Right atrium auricular region (tissue), 2 donors: ENCODE results near the gene MAPT. TPM values are rescaled to one million over a fixed set of nuclear protein-coding genes. Genes with fewer than 3 reads are reported as not detected.

Experiments
- DNase-seq: peaks from one replicate; pipeline ENCODE4 v3.0.0-alpha.2; 2019; ENCODE audit warnings: low spot score
- H3K27ac ChIP-seq, 2 donors: fragments of 200-600 bp; sonication (generic); 1 replicate in 1 of 2; 2 replicates in 1 of 2; pipeline ENCODE4 v1.5.1; 2016 to 2019
- H3K27me3 ChIP-seq, 2 donors: fragments of 200-600 bp; sonication (generic); one replicate each; pipeline versions ENCODE4 v1.5.1 to v1.6.0; 2017 to 2019
- H3K36me3 ChIP-seq: fragments of 200-600 bp; sonication (generic); one replicate; pipeline ENCODE4 v1.5.1; 2016
- H3K4me1 ChIP-seq, 2 donors: fragments of 200-600 bp; sonication (generic); one replicate each; pipeline versions ENCODE4 v1.5.1 to v1.6.0; 2017 to 2019
- H3K4me3 ChIP-seq, 2 donors: fragments of 200-600 bp; sonication (generic); 1 replicate in 1 of 2; 2 replicates in 1 of 2; pipeline ENCODE4 v1.5.1; 2017 to 2019; ENCODE audit warnings: mild to moderate bottlenecking in 1 of 2, moderate library complexity in 1 of 2
- H3K9me3 ChIP-seq, 2 donors: fragments of 200-600 bp; sonication (generic); one replicate each; pipeline ENCODE4 v1.5.1; 2019
- CTCF ChIP-seq, 2 donors: fragments of 200-600 bp; sonication (generic); IDR thresholded peaks; one replicate each; pipeline ENCODE4 v1.5.1; 2019; ENCODE audit warnings: antibody characterized with exemption in 2 of 2
- total RNA-seq, 2 donors: library from RNA; depleted of rRNA; stranded (reverse); fragments of >200 nt; gene quantifications; one replicate each; pipeline ENCODE4 v1.1.0, GENCODE V29; 2016

The MAPT gene
- total RNA-seq, 2 donors from 2014 or later = 7.8 to 23.0 TPM

- no peak for TF ChIP-seq CTCF (IDR thresholded peaks at IDR 0.05)
- Histone ChIP-seq H3K9me3 (no peaks in the 10 kb centered on the region), H3K36me3 (no peaks in the 10 kb centered on the region), H3K4me1 (no peaks in the 10 kb centered on the region), H3K4me3 (no peak overlapping the region), H3K27ac (no peak overlapping the region), H3K27me3 (no peaks in the 10 kb centered on the region)
- DNase-seq = no peak
Measured at GRCh38 chr17:45888392-45888791, 6.0 kb upstream of the MAPT start.

GRCh38 chr17:45889579-45889978, 4.8 kb upstream of the MAPT start:
- no peaks in the 10 kb centered on the region for H3K9me3 ChIP-seq
- DNase-seq = no peak
- H3K4me1 ChIP-seq = peaks cover 0 to under 1% of the 10 kb centered on the region in 2 donors
- TF ChIP-seq CTCF (IDR thresholded peaks at IDR 0.05) = peak in 1 of 2 donors; percentile 11
- no peak overlapping the region for H3K4me3 ChIP-seq
- H3K36me3 ChIP-seq = no peaks in the 10 kb centered on the region
- no peaks in the 10 kb centered on the region for H3K27me3 ChIP-seq
- no peak overlapping the region for H3K27ac ChIP-seq

- Histone ChIP-seq H3K4me3 (peak overlapping the region; percentile 79 to 86), H3K4me1 (peaks cover 0 to 34% of the 10 kb centered on the region in 2 donors), H3K9me3 (no peaks in the 10 kb centered on the region), H3K27me3 (no peaks in the 10 kb centered on the region), H3K27ac (peak overlapping the region; percentile 54 to 65), H3K36me3 (no peaks in the 10 kb centered on the region)
- no peak for TF ChIP-seq CTCF (IDR thresholded peaks at IDR 0.05)
- DNase-seq = no peak
Measured at GRCh38 chr17:45893725-45894021, 681 bp upstream of the MAPT start.

GRCh38 chr17:45895304-45895968, 1.1 kb downstream of the MAPT start:
- H3K27me3 ChIP-seq = no peaks in the 10 kb centered on the region
- DNase-seq = no peak
- H3K27ac ChIP-seq = peak overlapping the region in 1 of 2 donors; percentile 67
- H3K4me3 ChIP-seq = peak overlapping the region; percentile 79 to 86
- H3K36me3 ChIP-seq = no peaks in the 10 kb centered on the region
- H3K4me1 ChIP-seq = peaks cover 0 to 34% of the 10 kb centered on the region in 2 donors
- TF ChIP-seq CTCF (IDR thresholded peaks at IDR 0.05) = peak in 1 of 2 donors; percentile 27
- no peaks in the 10 kb centered on the region for H3K9me3 ChIP-seq

GRCh38 chr17:45895969-45896785, 1.8 kb downstream of the MAPT start:
- Histone ChIP-seq H3K9me3 (no peaks in the 10 kb centered on the region), H3K27me3 (no peaks in the 10 kb centered on the region), H3K27ac (no peak overlapping the region), H3K4me3 (peak overlapping the region; percentile 79 to 86), H3K36me3 (no peaks in the 10 kb centered on the region), H3K4me1 (peaks cover 0 to 34% of the 10 kb centered on the region in 2 donors)
- no peak for TF ChIP-seq CTCF (IDR thresholded peaks at IDR 0.05)
- no peak for DNase-seq
